ENCODE data around the gene WDR53.
"Not testable (repeated sequence)": the region's sequence is repeated elsewhere in the genome, so short reads cannot be mapped to it uniquely, and the experiment has no call there.

WDR53 gene

GRCh38 chr3:196568246-196569002, at the start of gene WDR53, which contains the start of gene FBXO45:
Gene WDR53, minus strand, starts transcription at chr3:196568554. Its CDS starts 7,079 bp downstream, at chr3:196561475.
Gene FBXO45, plus strand, starts transcription at chr3:196568660. Its CDS starts 325 bp downstream, at chr3:196568985.
- peak; percentile 97 for DNase-seq

GRCh38 chr3:196617256-196617655, 48.9 kb upstream of the WDR53 start:
- no peak for DNase-seq

- not testable (repeated sequence) for DNase-seq
These were observed 46.9 kb upstream of the WDR53 start for GRCh38 chr3:196615234-196615633.

GRCh38 chr3:196611761-196612483, 43.6 kb upstream of the WDR53 start:
- DNase-seq = no peak

GRCh38 chr3:196609805-196610515, 41.6 kb upstream of the WDR53 start:
- no peak for DNase-seq

GRCh38 chr3:196609343-196609775, 41.0 kb upstream of the WDR53 start:
- peak; percentile 89 for DNase-seq

- no peak for DNase-seq
These were observed 40.3 kb upstream of the WDR53 start for GRCh38 chr3:196608693-196609092.

GRCh38 chr3:196604548-196604947, 36.2 kb upstream of the WDR53 start:
- DNase-seq = no peak

GRCh38 chr3:196603683-196604082, 35.3 kb upstream of the WDR53 start:
- no peak for DNase-seq

GRCh38 chr3:196602673-196603072, 34.3 kb upstream of the WDR53 start:
- no peak for DNase-seq

- no peak for DNase-seq
These were observed 32.0 kb upstream of the WDR53 start for GRCh38 chr3:196600359-196600758.

GRCh38 chr3:196599734-196600128, 31.4 kb upstream of the WDR53 start:
- DNase-seq = no peak

GRCh38 chr3:196597971-196598733, 29.8 kb upstream of the WDR53 start:
- not testable (repeated sequence) for DNase-seq

- peak; percentile 44 for DNase-seq
These were observed 28.0 kb upstream of the WDR53 start for GRCh38 chr3:196596355-196596754.

- no peak for DNase-seq
These were observed 21.9 kb upstream of the WDR53 start for GRCh38 chr3:196590279-196590678.

GRCh38 chr3:196585044-196585757, 16.8 kb upstream of the WDR53 start:
- no peak for DNase-seq

- no peak for DNase-seq
These were observed 4.0 kb upstream of the WDR53 start for GRCh38 chr3:196572389-196572788.

- DNase-seq = not testable (repeated sequence)
These were observed 2.0 kb upstream of the WDR53 start for GRCh38 chr3:196570332-196570731.

- peak; percentile 60 for DNase-seq
These were observed 706 bp upstream of the WDR53 start for GRCh38 chr3:196569003-196569516.

- peak; percentile 67 for DNase-seq
These were observed 4.6 kb downstream of the WDR53 start for GRCh38 chr3:196563721-196564225.

- no peak for DNase-seq
These were observed 8.5 kb downstream of the WDR53 start for GRCh38 chr3:196559826-196560225.
